Common myeloid progenitor, CD34-positive (primary cell): ENCODE results near the gene SCAANT1.
A peak's percentile ranks its signal among the peaks of the same experiment; 100 is the strongest.

Experiments used
- CTCF ChIA-PET: fragments of 350-600 bp; sonication (Branson Sonifier 250); formaldehyde crosslinking; loops from one replicate; lab custom pipeline; 2021; ENCODE audit warnings: antibody characterized with exemption; lab: Charles Lee
- POLR2A ChIA-PET: fragments of 350-600 bp; sonication (Branson Sonifier 250); formaldehyde crosslinking; loops from one replicate; lab custom pipeline; 2021; ENCODE audit warnings: antibody characterized with exemption; lab: Charles Lee
- DNase-seq, 3 donors: peaks; one replicate each; pipeline versions ENCODE4 v3.0.0 to v3.0.0-alpha.2; 2013
- H3K27ac ChIP-seq, 2 experiments: 1 replicate in 1 of 2; 2 replicates in 1 of 2; pipeline ENCODE4 v1.7.0; 2013; ENCODE audit warnings: inconsistent platforms in 2 of 2, low read length in 2 of 2, mild to moderate bottlenecking in 2 of 2, low read depth in 1 of 2, moderate library complexity in 1 of 2; ENCODE audit not compliant: severe bottlenecking in 2 of 2, insufficient read depth in 1 of 2, poor library complexity in 1 of 2
- H3K27me3 ChIP-seq, 5 experiments: replicated peaks in 2 of 5; 1 replicate in 3 of 5; 2 replicates in 2 of 5; pipeline versions ENCODE4 v1.6.1 to v1.7.0; 2013; ENCODE audit warnings: low read length in 4 of 5, mild to moderate bottlenecking in 2 of 5, moderate library complexity in 2 of 5, inconsistent platforms in 1 of 5; ENCODE audit not compliant: insufficient read depth in 5 of 5, control insufficient read depth in 4 of 5
- H3K36me3 ChIP-seq, 4 experiments: 1 replicate in 2 of 4; 2 replicates in 2 of 4; pipeline versions ENCODE4 v1.6.1 to v1.7.0; 2013; ENCODE audit warnings: low read length in 3 of 4, control low read depth in 1 of 4, mild to moderate bottlenecking in 1 of 4; ENCODE audit not compliant: control insufficient read depth in 4 of 4, insufficient read depth in 4 of 4
- H3K4me1 ChIP-seq, 4 experiments: 1 replicate in 3 of 4; 2 replicates in 1 of 4; pipeline versions ENCODE4 v1.6.1 to v1.7.1; 2013; ENCODE audit warnings: low read length in 3 of 4, mild to moderate bottlenecking in 3 of 4, control low read depth in 1 of 4, inconsistent platforms in 1 of 4, moderate library complexity in 1 of 4; ENCODE audit not compliant: control insufficient read depth in 4 of 4, insufficient read depth in 4 of 4; ENCODE audit errors: control extremely low read depth in 1 of 4
- H3K4me3 ChIP-seq, 7 experiments: 1 replicate in 4 of 7; 2 replicates in 3 of 7; pipeline versions ENCODE4 v1.5.1 to v1.7.0; 2013; ENCODE audit warnings: mild to moderate bottlenecking in 7 of 7, low read length in 6 of 7, moderate library complexity in 6 of 7, inconsistent platforms in 2 of 7, low read depth in 2 of 7, control low read depth in 1 of 7; ENCODE audit not compliant: insufficient read depth in 4 of 7, control insufficient read depth in 1 of 7; ENCODE audit errors: extremely low read depth in 1 of 7
- H3K9me3 ChIP-seq, 5 experiments: 1 replicate in 4 of 5; 2 replicates in 1 of 5; pipeline versions ENCODE4 v1.6.1 to v1.7.1; 2013; ENCODE audit warnings: low read length in 4 of 5, mild to moderate bottlenecking in 2 of 5, inconsistent platforms in 1 of 5, low read depth in 1 of 5, moderate library complexity in 1 of 5; ENCODE audit not compliant: control insufficient read depth in 4 of 5, insufficient read depth in 2 of 5; ENCODE audit errors: control extremely low read depth in 1 of 5
- WGBS: methylation state at CpG from one replicate; pipeline ENCODE4 v1.1.5; 2013; ENCODE audit not compliant: insufficient coverage; 5-methylcytosine and 5-hydroxymethylcytosine counted together

Gene SCAANT1

DNA sequence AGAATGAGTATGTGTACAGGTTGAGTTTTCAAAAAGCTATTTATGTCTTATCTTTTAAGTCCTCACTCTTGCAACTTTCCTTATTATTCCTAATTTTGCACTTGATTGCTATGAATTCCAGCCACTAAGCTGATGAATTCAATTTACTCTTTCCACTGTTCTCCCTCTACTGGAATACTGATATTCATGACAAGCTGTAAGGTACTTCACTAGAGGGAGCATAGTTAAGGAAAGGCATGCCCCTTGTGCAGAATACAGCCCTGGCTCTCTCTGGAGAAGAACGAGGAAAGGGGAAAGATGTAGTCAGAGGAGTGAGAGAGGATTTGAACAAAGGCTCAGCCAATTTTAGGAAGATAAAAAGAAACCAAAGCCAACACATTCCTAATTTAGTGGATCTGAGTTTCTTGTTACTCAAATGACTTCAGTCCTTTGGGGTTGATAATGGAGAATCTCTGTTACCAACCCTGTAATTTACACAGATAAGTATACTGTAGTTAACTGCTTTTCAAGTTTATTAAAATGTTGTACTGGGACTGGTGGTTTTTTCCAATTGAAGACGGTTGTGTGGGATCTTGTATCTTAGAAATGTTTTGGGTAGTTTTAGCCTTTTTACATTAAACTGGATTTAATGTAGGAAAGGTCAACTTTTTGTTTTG is 4.0 kb downstream of the SCAANT1 start:
- Histone ChIP-seq H3K4me3 (no peak overlapping the region), H3K36me3 (peaks cover 0 to 12% (median 1%) of the 10 kb centered on the region in 4 experiments), H3K27me3 (no peaks in the 10 kb centered on the region), H3K27ac (no peak overlapping the region), H3K9me3 (no peaks in the 10 kb centered on the region), H3K4me1 (peaks cover 8 to 20% (median 13%) of the 10 kb centered on the region in 4 experiments)
- no peak for DNase-seq
- ChIA-PET POLR2A (no interaction called here), CTCF (interaction anchor here (1.0 kb wide), 1 partner anchor 51 kb away, joined by 3 read pairs; no protein-coding TSS in a partner anchor)
- WGBS: 100% methylated on average over 1 of the region's 2 CpGs

DNA sequence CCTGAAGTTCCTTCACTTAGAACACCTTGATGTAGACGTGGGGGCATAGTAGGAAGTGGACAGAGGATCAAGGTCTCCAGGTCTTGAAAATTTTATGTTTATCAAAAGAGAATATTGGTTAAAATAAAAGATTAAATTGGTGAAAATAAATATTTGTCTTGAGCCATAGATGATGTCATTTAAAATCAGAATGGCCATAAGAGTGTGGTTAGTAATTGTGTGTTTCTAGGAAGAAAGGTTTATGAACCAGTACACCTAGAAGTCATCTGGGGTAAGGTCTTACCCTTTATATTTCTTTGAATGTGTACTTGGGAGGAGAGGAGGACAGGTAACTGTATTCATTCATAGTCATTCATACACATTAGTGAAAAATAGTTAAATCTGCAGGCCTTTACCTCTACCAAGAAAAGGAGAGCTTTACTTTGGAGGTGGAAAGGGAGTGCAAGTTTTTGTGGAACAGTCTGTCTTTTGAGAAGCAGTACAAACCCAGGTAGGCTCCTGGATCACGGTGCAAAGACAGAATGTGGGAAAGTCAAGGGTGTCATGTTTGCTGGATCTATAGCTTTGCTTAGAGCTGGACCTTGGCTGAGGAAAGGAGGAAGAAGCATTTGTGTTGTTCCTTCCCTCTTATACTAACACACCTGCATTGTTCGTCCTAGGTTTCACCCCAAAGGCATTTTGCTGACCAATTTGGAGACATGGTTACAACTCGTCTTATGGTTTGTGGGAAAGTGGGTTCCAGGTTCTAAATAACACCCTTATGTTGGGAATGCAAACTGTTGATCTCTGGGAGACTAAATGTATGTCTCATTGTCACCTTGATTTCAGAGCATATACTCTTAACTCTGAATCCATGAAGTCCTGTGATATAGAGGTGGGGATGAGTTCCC is 6.2 kb downstream of the SCAANT1 start:
- H3K36me3 ChIP-seq: peaks cover 0 to 13% (median 3%) of the 10 kb centered on the region in 4 experiments
- ChIA-PET CTCF (interaction anchor here (0.6 to 1.0 kb wide), 2 partner anchors 16 to 561 kb away, joined by 3 read pairs; no protein-coding TSS in a partner anchor), POLR2A (no interaction called here)
- H3K27me3 ChIP-seq: no peaks in the 10 kb centered on the region
- no peak overlapping the region for H3K4me3 ChIP-seq
- no peak overlapping the region for H3K27ac ChIP-seq
- no peaks in the 10 kb centered on the region for H3K9me3 ChIP-seq
- no CpG with 5 or more reads among the region's 4 CpGs for WGBS
- DNase-seq: no peak
- H3K4me1 ChIP-seq: peaks cover 3 to 8% (median 4%) of the 10 kb centered on the region in 4 experiments

DNA sequence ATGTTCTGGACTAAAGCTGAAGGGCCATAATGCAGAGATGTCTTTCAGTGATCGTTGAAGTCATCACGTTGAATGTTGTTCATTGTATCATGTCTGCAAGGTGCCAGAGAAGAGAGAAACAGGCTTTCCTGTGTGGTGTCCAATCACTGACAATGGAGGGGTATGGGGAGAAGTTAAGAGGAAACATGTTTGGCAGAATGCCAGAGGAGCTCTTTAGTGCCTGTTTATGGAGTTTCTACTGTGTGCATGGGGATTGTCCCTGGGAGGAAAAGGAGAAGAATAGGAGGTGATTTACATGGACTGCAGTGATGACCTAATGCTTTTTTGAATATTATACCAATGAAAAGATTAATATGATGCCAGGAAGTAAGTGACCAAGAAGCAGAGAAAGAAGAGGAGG is 11.7 kb downstream of the SCAANT1 start:
- POLR2A ChIA-PET: no interaction called here
- peaks cover 3 to 34% (median 15%) of the 10 kb centered on the region in 4 experiments for H3K36me3 ChIP-seq
- H3K4me1 ChIP-seq: peaks cover 0 to 9% (median 1%) of the 10 kb centered on the region in 4 experiments
- H3K4me3 ChIP-seq: no peak overlapping the region
- H3K27ac ChIP-seq: no peak overlapping the region
- DNase-seq: peak in 2 of 3 donors; percentile 36 to 39
- H3K27me3 ChIP-seq: no peaks in the 10 kb centered on the region
- H3K9me3 ChIP-seq: no peaks in the 10 kb centered on the region
- CTCF ChIA-PET: interaction anchor here (1.2 kb wide), 1 partner anchor 9 kb away, joined by 4 read pairs; no protein-coding TSS in a partner anchor
- 34% methylated on average over 2 of the region's 2 CpGs for WGBS

DNA sequence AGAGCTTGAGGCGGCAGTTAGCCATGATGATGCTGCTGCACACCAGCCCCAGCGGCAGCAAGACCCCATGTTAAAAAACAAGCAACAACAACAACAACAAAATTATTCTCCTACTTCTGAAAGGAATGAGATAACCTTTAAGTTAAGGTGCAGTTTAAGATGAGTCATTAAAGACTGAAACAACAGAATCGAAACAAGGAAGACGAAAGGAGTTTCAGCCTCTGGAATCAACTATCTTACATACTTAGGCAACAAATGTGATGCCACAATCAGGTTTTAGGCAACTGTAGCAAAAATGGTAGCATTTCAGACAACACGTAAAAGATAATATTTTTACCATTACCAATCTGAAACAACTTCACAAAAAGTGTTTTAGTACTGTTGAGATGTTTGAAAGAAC is 12.2 kb downstream of the SCAANT1 start:
- no peaks in the 10 kb centered on the region for H3K27me3 ChIP-seq
- H3K36me3 ChIP-seq: peaks cover 3 to 34% (median 15%) of the 10 kb centered on the region in 4 experiments
- H3K27ac ChIP-seq: no peak overlapping the region
- H3K4me1 ChIP-seq: peaks cover 0 to 9% (median 2%) of the 10 kb centered on the region in 4 experiments
- POLR2A ChIA-PET: no interaction called here
- H3K9me3 ChIP-seq: no peaks in the 10 kb centered on the region
- CTCF ChIA-PET: interaction anchor here (1.2 kb wide), 1 partner anchor 10 kb away, joined by 4 read pairs; no protein-coding TSS in a partner anchor
- no peak overlapping the region for H3K4me3 ChIP-seq
- 76% methylated on average over 2 of the region's 5 CpGs for WGBS
- no peak for DNase-seq

DNA sequence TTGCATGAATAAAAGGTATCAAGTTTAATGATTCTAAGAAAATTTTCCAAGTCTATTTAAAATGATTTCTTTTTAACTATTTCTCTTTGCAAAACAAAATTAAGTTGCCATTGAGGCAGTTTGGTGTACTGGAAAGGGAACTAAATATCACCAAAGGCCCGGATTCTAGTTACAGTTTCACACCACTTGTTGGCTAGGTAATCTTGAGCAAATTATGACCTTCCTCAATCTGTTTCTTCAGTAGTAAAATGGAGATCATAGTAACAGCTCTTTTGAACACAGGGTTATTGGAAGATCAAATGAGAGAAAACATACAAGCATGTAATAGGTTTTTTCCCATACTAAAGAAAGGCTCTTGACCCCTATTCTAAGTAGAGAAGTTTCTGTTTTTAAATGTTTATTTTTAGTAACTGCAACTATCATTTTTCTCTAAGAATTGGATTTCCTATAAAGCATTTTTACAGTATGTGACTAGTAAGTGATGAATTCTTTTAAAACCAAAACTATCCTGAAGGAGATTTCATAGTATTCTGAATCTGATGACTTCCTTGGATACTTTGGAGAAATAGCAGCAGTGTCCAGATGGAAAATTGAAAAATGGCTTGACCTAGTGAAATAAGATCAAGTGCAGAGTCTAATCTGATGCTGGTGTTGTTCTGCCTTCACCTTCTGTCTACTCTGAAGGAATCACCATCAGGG is 15.7 kb downstream of the SCAANT1 start:
- no peaks in the 10 kb centered on the region for H3K9me3 ChIP-seq
- no peak overlapping the region for H3K27ac ChIP-seq
- ChIA-PET POLR2A (no interaction called here), CTCF (interaction anchor here (1.3 kb wide), 1 partner anchor 82 kb away, joined by 3 read pairs; no protein-coding TSS in a partner anchor)
- peaks cover 3 to 36% (median 14%) of the 10 kb centered on the region in 4 experiments for H3K36me3 ChIP-seq
- H3K4me3 ChIP-seq: no peak overlapping the region
- peaks cover 0 to 9% (median 2%) of the 10 kb centered on the region in 4 experiments for H3K4me1 ChIP-seq
- no CpG with 5 or more reads among the region's 1 CpG for WGBS
- no peak for DNase-seq
- no peaks in the 10 kb centered on the region for H3K27me3 ChIP-seq

DNA sequence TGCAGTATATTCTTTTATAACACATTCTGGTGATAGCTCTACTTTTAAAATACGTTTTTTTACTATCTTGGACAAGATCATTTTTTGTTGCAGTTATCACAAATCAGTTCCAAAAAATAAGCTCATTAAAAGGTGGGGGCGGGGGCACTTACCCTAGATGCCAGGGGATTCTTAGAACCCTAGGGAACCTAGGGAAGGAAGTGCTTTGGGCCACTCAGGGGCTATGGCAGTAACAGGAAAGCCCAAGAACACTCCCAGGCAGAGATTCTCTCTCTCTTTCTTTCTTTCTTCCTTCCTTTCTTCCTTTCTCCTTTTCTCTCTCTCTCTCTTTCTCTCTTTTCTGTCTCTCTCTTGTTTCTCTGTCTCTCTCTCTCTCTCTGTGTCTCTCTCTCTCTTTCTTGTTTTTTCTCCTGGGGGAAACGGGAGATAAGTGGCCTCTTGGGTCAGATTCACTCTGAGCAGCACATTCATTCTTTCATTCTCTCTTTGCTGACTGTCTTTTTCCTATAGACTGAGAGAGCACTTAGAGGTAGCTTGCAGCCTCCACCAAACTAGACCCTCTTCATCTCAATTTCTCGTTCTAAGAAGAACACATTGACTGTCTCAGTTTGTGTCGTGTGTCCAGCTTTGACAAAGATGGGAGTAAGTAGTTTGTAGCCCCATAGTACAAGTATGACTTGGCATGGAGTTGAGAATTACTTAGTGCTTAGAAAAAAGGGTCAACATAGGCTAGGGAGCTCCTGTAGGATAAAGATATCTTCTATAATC is 16.6 kb downstream of the SCAANT1 start:
- CTCF ChIA-PET: interaction anchor here (1.3 kb wide), 1 partner anchor 83 kb away, joined by 3 read pairs; no protein-coding TSS in a partner anchor
- DNase-seq: no peak
- 100% methylated on average over 2 of the region's 5 CpGs for WGBS
- Histone ChIP-seq H3K4me1 (peaks cover 0 to 8% (median 2%) of the 10 kb centered on the region in 4 experiments), H3K4me3 (no peak overlapping the region), H3K27ac (no peak overlapping the region), H3K36me3 (peaks cover 3 to 36% (median 11%) of the 10 kb centered on the region in 4 experiments), H3K27me3 (no peaks in the 10 kb centered on the region), H3K9me3 (no peaks in the 10 kb centered on the region)
- POLR2A ChIA-PET: no interaction called here
